Dedifferentiated amniotic fluid mesenchymal stem cell (primary cell): ENCODE measurements around the gene NBAS.
"Not testable (repeated sequence)": the region's sequence is repeated elsewhere in the genome, so short reads cannot be mapped to it uniquely, and the experiment has no call there.

Experiments used
- DNase-seq: peaks from one replicate; pipeline ENCODE4 v3.0.0-alpha.2; 2016; ENCODE audit errors: extremely low spot score

Gene NBAS

DNA sequence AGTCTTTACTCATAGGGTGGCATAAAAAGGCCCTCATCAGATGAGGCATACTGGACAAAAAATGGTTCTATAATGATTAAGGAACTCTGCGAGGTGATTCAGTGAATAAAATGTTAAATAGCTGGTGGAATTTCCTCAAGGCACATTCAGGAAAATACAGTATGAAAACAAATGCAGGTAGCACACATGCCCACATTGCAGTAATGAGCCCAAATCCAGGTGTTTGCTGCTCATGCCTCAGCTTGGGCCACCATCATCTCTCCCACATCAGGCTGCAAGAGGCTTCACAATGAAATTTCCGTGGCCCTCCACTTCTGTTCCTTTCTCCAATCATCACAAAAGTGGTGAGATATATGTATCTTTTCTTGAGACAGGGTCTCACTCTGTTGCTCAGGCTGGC, 298.3 kb downstream of the NBAS start:
- DNase-seq: no peak

DNA sequence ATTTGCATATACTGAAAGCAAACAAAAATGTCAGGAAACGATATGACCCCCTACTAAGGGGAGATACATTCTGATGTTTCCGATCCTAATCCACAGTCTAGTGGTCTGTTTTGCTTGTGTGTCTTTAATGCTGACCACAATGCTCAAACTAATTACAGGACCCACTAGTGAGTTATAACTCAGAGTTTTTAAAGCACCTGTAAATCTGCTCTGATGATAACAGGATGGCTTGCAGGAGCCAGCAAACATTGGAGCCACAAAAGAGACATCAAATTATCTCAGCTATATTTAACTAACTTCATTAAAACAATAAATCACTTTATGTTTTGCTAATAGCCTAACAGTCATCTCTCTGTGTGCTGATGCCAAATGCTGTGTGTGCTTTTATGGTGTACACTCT, 300.3 kb downstream of the NBAS start:
- DNase-seq: no peak

DNA sequence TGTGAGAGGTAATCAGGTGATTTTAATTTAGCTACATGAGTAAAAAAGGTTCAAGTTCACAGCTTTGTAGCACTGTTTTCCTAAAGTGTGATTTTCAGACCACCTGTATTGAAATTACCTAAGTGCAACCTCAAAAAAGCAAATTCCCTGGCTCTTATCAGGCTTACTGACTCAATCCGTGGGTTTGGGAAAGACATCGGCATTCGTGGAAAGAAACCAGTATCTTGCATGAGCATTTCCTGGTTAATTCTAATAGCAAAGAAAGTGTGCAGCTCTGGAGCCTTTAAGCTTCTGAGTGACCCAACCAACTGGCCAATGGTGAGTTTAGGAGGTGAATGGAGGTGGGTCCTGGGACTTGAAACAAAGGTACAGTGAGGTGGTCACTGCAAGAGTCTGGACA, 300.9 kb downstream of the NBAS start:
- DNase-seq: no peak

DNA sequence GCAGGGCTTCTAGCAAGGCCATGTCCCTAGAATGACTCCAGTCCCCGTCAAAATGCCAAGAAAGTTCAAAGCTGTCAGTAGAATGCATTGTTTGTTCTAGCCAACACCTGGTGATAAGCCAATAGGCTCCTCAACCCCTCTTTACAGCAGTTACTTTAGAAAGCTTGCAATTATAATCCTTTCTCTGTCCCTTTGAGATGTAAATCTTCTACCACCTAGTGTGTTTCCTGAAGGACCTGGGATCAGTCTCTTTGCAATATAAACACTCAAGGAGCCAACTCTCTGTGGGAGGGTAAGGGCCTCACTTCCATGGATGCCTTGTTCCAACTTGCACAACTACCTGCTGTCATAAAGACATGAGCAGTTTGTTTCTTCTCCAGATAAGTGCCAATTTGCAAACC, 301.8 kb downstream of the NBAS start:
- no peak for DNase-seq

DNA sequence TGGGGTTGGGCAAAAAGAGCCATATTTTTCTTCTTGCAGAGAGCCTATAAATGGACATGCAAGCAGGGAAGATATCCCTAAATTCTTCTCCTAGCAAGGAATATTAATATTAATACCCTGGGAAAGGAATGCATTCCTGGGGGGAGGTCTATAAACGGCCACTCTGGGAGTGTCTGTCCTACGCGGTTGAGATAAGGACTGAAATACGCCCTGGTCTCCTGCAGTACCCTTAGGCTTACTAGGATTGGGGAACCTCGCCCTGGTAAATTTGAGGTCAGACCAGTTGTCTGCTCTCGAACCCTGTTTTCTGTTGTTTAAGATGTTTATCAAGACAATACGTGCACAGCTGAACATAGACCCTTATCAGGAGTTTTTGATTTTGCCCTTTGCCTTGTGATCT, 302.7 kb downstream of the NBAS start:
- not testable (repeated sequence) for DNase-seq

DNA sequence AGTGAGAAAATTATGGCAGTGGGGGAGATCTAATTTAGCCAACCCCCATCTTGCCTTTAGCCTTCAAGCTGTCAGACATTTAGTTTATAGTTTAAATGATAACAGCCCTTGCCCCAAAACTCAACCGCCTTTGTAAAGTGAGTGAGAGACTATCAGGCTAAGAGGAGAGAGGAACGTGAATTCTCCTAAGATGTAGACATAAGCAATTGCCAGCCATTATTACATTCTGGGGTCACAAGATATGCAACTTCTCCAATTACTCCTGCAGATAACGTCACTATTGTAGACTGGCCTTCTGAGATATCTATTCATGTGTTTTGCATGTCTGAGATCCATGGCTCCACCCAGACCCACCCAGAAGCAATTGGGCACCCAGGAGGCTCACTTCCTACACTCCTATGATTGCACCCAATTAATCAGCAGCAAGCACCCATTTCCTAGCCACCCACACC, 307.3 kb downstream of the NBAS start:
- no peak for DNase-seq

DNA sequence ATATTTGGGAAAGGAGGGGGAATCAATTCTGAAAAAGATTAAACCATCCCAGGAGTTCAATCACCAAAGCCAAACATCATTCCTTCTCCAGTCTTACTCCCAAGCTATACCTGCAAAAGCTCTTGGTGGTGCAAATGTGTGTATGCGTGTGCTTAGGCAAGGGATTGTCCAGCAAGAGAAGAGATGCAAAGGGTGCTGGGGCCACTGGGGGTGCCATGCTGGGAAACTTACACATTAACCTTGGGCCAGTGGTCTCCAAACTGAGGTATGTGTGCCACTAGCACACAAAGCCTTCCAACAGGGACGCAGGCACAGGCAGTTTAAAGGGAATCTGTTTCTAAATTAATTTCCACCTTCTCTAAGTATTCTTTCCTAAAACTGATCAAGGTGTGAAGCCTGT, 307.9 kb downstream of the NBAS start:
- no peak for DNase-seq

DNA sequence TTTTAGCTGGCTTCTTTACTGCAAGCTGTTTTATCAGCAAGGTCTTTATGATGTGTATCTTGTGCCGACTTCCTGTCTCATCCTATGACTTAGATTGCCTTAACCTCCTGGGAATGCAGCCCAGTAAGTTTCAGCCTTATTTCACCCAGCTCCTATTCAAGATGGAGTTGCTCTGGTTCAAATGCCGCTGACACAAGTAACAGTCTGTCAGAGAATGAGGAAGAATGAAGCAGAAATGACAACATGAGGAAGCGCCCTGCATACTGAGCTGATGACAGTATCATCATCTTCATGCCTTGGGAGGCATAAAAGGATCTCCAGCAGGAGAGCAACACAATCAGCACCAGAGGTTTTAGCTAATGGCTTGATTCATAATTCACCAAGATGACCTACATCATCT, 309.4 kb downstream of the NBAS start:
- DNase-seq: no peak

DNA sequence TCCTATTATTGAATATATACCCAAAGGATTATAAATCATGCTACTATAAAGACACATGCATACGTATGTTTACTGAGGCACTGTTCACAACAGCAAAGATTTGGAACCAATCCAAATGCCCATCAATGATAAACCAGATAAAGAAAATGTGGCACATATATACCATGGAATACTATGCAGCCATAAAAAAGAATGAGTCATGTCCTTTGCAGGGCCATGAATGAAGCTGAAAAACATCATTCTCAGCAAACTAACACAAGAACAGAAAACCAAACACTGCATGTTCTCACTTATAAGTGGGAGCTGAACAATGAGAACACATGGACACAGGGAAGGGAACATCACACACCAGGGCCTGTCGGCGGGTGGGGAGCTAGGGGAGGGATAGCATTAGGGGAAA, 310.2 kb downstream of the NBAS start:
- DNase-seq: not testable (repeated sequence)

DNA sequence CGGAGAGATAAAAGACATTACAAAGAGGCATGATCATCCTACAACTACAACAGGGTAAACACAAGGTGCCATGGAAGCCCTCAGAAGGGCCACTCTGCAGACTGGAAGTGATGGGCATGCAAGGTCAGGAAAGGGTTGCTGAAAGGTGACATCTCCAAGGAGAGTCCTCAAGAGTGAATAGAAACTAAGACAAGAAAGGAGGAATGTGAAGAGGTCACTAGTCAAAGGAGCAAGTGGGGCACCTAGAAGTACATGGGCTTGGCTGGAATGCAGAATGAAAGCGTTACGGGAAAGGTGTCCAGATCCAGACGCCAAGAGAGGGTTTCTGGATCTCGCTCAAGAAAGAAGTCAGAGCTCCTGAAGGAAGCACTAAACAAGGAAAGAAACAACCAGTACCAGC, 314.3 kb downstream of the NBAS start:
- no peak for DNase-seq

DNA sequence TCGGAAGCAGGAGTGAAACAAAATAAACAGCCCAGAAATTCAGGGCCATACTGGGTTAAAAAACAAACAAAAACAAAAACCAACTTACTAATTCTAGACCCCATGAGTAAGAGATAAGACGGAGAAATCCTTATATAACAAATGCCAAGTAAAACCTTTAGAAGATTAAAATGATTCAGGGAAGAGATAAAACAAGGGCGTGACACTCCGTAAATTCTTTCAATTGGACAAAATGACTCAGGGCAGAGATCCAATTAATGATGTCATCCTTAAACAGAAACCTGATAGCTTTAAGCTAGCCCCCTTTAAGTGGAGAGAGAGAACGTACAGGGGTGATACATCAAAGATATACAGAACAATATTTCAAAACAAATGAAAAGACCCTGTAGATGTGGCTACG, 317.4 kb downstream of the NBAS start:
- DNase-seq: no peak

DNA sequence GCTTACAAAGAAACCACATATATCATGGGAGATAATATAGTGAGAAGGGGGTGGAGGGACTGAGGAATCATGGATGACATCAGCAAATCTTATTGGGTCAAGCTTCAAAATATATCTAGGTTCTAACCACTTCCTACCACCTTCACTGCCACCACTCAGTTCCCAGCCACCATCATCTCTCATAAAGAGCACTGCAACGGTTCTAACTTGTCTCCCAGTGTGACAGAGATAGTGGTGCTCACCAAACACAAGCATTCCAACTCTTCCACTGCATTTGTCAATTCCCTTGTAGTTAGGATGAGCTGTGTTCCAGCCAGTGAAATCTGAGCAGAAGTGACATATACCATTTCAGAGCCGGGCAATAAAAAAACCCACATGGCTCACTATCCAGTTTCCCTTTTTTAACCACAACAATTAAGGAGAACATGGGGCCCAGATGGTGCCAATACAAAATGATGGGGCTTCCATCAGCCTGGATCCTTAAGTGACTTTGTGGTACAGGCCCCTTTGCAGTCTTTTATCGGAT, 318.1 kb downstream of the NBAS start:
- no peak for DNase-seq

DNA sequence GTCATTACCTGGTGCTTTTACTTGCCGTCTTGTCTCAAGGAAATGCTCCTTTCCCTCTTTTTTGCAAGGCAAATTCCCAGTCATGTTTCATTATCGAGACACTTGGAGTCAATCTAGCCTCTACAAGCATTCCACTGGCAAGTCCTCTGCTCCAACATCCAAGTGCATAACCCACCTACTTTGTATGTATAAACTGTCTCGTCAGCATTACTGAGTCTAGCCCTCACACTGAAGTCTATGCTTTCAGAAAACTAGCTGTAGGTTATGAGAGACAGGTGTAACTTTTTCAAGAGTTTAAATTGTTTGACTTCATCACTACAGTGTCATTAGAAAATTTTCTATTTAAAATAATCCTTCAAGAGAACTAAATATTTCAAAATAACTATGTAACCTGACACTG, 319.2 kb downstream of the NBAS start:
- DNase-seq: no peak

DNA sequence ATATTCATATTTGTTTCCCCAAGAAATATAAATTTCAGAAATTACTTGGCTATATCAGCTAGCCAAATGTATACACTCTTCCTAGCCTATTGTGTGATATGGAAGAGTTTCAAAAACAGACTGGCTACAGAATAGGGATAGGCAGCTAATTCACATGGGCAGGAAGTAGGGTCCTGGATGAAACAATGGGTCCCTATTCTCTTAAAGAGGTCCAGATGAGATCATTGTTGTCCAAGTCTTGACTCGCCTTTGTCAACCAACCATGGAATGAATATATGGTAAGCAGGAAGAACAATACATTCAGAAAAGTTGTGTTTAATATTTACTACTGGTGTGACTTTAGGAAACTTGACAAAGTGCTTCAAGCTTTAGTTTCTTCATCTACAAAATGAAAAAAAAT, 319.9 kb downstream of the NBAS start:
- DNase-seq: no peak

DNA sequence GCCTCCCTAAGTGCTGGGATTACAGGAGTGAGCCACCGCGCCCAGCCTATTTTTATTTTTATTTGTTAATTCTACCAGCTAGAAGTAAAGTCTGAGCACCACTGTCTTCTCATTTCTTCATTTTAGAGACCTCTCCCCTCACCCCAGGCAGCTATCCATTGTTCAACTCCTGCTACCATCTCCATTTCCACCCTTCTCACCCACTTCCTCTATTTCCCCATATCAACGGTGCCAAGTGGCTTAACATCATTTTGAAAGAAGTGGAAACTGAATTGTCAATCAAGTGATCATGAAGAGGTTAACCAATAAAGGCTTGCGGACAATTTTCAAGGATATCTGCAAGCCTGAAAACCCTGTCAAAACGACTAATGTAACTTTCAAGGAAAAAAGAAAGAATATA, 323.1 kb downstream of the NBAS start:
- no peak for DNase-seq

DNA sequence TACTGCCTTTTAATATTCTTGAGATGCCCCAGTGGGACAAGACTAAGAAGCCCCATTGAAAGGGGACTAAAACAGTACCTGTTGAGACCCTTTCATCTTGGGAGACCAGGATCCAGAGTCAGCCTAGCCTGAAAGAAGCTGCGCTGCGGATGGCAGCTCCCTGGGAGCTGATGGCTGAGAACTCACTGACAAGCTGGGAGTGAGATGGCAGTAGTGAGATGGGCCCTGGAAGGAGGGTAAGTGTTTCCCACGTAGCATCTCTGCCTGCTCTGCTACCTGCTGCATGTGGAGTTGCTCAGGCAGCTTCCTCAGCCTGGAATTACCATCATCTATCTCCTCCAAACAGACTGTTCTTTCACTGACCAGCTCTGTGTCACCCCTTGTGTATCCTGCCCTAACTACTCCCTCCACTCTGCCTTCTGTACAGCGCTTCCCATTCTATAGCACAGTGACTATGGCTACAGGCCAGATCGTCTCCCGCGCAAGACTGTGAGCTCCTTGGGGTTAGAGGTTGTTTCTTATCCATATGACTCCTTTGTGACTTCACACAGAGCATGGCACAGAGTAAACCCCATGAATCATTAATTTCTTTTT, 330.4 kb downstream of the NBAS start:
- no peak for DNase-seq

DNA sequence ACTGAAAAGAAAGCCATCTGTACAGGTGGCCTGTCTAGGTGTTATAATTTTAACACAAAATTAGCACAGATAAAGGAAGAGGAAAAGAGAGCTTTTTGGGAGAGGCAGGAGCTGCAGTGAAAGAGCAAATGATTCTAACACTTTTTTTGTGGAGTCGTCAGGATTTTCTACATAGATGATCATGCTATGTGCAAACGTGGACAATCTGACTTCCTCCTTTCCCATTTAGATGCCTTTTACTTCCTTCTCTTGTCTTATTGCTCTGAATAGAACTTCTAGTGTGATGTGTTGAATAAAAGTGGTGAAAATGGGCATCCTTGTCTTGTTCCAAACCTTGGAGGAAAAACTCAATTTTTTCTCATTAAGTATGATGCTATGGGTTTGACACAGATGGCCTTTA, 334.5 kb downstream of the NBAS start:
- no peak for DNase-seq

DNA sequence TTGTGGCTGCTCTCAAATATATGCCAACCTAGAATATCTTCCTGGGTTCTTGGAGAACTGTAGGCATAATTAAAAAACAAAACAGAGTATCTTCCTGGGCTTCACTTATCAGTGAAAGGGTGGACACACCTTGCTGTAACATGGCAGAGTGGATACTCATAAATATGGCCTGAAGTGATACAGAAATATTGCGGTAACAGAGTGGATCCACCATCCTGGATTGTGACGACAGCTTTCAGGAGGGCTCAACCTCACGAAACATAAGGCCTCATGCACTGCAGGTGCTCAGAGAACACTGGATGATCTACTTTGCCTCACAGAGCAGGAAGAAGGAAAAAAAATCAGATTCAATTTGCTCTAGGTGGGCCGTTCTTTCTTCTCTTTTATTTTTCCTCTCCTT, 336.0 kb downstream of the NBAS start:
- DNase-seq: no peak

DNA sequence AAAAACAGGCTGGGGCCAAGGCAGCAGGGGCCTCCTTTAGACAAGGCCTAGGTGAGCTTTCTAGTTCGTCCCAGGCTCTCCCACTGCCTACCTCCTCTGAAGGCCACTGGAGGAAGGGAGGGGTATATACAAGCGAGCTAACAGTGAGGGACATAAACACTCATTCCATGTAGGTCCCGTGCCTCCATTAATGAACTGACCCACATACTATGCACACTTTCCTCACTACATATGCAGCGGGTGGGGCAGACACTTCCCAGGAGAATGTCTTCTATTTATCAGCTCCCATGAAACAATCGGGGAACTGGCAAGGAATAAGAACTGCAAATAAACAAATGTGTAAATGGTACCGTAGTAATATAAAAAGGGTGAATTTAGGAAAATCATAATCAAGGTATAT, 336.5 kb downstream of the NBAS start:
- DNase-seq: no peak

DNA sequence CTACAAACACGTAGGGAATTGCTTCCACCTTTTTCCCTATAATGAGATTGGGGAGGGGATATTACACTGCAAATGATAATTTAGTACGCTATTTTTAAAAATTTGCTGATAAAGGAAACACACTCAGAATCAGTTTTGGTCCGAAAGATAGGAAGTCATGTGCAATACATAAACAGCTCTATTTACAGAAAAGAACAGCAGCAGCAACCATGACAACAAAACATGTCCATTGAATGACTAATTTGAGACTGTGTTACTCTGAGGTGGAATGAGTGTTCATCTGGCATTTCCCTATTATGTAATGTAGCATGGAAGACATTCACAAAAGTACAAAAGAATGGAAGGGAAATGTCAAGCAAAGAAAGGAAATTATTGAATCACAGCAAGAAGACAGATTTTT, 337.2 kb downstream of the NBAS start:
- peak; percentile 23 for DNase-seq

DNA sequence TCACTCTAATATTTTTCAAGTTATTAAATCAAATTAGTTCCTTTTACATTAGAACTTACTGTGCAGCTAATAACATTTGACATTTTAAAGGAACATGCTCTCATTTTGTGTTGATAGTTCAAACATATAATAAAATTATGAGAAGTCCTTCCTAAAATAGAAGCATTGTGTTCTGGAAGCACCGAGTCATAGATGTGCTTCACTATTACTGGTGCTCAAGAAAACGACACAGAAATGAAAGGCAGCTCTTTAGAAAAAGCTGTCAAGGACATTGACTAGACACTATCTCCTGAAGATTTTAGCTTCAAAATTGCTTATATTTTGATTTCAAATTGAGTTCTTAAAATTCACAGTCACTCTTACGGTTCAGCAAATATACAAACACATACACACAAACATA, 338.3 kb downstream of the NBAS start:
- DNase-seq: no peak

DNA sequence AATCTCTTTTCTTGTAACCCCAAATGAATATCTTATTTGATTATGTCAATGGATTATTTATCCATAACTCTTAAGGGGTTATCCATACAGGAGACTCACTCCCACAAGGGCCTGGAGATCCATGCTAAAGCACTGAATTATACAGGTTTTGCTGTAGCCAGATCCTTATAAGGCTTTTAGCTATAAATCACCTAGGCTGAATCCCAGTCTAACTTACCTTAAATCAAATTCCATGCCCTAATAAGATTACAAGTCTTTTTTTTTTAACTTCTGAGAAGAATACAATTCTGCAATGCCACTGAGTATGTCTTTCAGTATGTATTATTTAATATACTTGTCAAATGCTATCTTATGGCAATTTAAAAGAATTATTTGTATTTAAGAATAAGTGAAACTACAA, 340.5 kb downstream of the NBAS start:
- no peak for DNase-seq

DNA sequence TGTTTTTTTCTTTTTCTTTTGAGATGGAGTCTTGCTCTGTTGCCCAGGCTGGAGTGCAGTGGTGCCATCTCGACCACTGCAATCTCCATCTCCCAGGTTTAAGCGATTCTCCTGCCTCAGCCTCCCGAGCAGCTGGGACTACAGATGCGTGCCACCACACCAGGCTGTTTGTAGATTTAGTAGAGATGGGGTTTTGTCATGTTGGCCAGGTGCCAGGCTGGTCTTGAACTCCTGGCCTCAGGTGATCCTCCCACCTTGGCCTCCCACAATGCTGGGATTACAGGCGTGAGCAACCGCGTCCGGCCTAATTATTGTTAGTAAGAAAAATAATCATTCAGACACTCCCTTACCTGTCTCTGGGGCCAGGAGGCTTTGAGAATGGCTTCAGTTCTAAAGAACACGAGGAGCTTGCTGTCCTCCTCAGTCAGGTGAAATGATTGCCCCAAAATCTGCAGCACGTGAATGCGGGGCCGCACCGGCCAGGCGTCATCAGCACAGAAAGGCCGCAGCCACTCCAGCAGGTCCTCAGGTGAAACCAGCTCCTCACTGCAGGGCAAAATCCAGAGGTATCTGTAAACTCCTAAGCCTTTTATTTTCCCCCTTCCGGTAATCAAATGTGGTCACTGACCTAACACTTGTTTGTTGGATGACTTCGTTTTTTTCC, 342.6 kb downstream of the NBAS start:
- no peak for DNase-seq

DNA sequence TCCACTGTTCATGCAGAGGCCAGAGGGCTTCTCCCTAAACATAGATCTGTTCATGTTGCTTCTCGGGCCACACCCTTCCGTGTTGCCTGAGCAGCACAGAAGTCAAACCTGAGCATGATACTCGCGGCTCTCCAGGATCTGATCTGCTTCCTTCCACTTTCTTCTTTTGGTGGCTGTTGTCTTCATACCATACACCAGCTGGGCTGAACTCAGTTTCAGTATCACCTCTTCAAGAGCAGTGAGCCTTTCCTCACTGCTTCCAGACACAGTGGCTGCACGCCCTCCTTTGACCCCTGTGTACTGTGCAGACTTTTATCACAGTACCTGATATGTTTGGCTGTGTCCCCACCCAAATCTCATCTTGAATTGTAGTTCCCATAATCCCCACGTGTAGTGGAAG, 348.9 kb downstream of the NBAS start:
- DNase-seq: no peak
